Measurements from ENCODE around the gene SRGAP2. TPM values are rescaled to one million over a fixed set of nuclear protein-coding genes. Genes with fewer than 3 reads are reported as not detected.
"Not testable (repeated sequence)": the region's sequence is repeated elsewhere in the genome, so short reads cannot be mapped to it uniquely, and the experiment has no call there.

SRGAP2 gene
- total RNA-seq, 1 donor from 2014 or later, result 130 TPM

- not testable (repeated sequence) for DNase-seq
Observed at GRCh38 chr1:206205569-206205968, 2.2 kb downstream of the SRGAP2 start.

GRCh38 chr1:206210802-206211201 is 7.5 kb downstream of the SRGAP2 start:
- not testable (repeated sequence) for DNase-seq

- not testable (repeated sequence) for DNase-seq
Observed at GRCh38 chr1:206215600-206216392, 12.5 kb downstream of the SRGAP2 start.

- not testable (repeated sequence) for DNase-seq
Observed at GRCh38 chr1:206218285-206218684, 14.9 kb downstream of the SRGAP2 start.

GRCh38 chr1:206218765-206219164 is 15.4 kb downstream of the SRGAP2 start:
- not testable (repeated sequence) for DNase-seq

- DNase-seq, result not testable (repeated sequence)
Observed at GRCh38 chr1:206219514-206220331, 16.4 kb downstream of the SRGAP2 start.

GRCh38 chr1:206220332-206221000 is 17.1 kb downstream of the SRGAP2 start:
- not testable (repeated sequence) for DNase-seq

GRCh38 chr1:206221585-206221984 is 18.2 kb downstream of the SRGAP2 start:
- DNase-seq, result not testable (repeated sequence)

GRCh38 chr1:206224190-206224776 is 20.9 kb downstream of the SRGAP2 start:
- not testable (repeated sequence) for DNase-seq

GRCh38 chr1:206225386-206225785 is 22.0 kb downstream of the SRGAP2 start:
- DNase-seq, result not testable (repeated sequence)

- DNase-seq, result not testable (repeated sequence)
Observed at GRCh38 chr1:206226886-206227285, 23.5 kb downstream of the SRGAP2 start.

- DNase-seq, result not testable (repeated sequence)
Observed at GRCh38 chr1:206229286-206229685, 25.9 kb downstream of the SRGAP2 start.

GRCh38 chr1:206231989-206232388 is 28.6 kb downstream of the SRGAP2 start:
- DNase-seq, result not testable (repeated sequence)

- DNase-seq, result not testable (repeated sequence)
Observed at GRCh38 chr1:206232970-206233645, 29.8 kb downstream of the SRGAP2 start.

- not testable (repeated sequence) for DNase-seq
Observed at GRCh38 chr1:206234189-206234916, 31.0 kb downstream of the SRGAP2 start.

GRCh38 chr1:206235190-206235589 is 31.8 kb downstream of the SRGAP2 start:
- not testable (repeated sequence) for DNase-seq

- not testable (repeated sequence) for DNase-seq
Observed at GRCh38 chr1:206240288-206240687, 36.9 kb downstream of the SRGAP2 start.

GRCh38 chr1:206243335-206243734 is 40.0 kb downstream of the SRGAP2 start:
- DNase-seq, result not testable (repeated sequence)

GRCh38 chr1:206245479-206245878 is 42.1 kb downstream of the SRGAP2 start:
- not testable (repeated sequence) for DNase-seq

- not testable (repeated sequence) for DNase-seq
Observed at GRCh38 chr1:206246129-206246886, 43.0 kb downstream of the SRGAP2 start.

Measured in occipital lobe (tissue), 2 donors.